GM18526 (cell line): ENCODE results near the gene CLCN4.

ENCODE experiments used
- POLR2A ChIP-seq: IDR thresholded peaks from 3 replicates; pipeline ENCODE4 v1.6.1; 2011; ENCODE audit not compliant: insufficient read length; ENCODE audit errors: extremely low read depth

CLCN4 gene

GRCh38 chrX:10121787-10122186 is 35.0 kb upstream of the CLCN4 start:
- no peak for TF ChIP-seq POLR2A

DNA sequence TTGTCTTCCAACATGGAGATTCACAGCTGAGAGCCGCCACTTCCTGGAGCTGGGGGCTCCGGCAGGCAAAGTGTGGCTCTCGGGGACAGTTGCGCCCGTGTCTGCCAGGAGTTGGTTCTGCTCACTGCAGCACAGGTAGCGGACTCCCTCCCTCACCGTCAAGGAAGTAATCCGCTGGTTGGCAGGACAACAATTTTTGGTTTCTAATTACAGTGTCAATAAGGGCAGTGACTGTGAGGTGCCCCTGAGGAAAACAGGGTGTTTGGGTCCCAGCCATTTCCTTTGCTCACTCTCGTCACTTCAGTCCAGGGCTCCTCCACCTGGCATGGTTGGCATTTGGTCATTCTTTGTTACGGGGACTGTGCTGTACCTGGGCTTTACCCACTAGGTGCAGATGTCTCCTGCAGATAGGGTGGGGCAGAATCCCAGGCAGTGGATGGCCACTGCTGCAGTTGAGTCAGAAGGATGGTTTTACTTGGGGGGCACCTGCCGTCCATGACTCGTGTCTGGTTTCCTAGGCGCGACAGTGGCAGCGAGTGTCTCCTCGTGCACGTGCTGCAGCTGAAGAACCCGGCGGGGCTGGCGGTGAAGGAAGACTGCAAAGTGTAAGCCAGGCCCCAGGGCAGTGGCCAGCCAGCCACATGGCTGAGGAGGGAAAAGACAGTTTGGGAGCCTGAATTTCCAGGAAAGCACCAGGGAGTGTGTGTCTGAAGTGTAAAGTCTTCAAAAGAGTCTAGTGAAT is 32.1 kb upstream of the CLCN4 start:
- TF ChIP-seq POLR2A: no peak

- no peak for TF ChIP-seq POLR2A
Measured at GRCh38 chrX:10125248-10125615, 31.5 kb upstream of the CLCN4 start.

DNA sequence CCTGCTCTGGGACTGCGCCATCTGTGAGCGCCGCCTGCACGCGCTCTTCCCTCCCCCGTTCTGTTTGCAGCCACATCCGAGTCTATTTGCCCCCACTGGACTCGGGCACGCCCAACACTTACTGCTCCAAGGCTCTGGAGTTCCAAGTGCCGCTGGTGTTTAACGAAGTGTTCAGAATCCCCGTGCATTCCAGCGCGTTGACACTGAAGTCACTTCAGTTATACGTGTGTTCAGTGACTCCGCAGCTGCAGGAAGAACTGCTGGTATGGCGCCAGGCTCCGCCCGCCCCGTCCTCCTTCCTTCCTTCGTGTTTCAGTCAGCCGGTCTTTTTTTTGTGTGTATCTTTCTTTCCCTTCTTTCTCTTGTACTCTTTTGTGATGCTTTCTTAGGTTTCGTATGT is 30.7 kb upstream of the CLCN4 start:
- TF ChIP-seq POLR2A: no peak

DNA sequence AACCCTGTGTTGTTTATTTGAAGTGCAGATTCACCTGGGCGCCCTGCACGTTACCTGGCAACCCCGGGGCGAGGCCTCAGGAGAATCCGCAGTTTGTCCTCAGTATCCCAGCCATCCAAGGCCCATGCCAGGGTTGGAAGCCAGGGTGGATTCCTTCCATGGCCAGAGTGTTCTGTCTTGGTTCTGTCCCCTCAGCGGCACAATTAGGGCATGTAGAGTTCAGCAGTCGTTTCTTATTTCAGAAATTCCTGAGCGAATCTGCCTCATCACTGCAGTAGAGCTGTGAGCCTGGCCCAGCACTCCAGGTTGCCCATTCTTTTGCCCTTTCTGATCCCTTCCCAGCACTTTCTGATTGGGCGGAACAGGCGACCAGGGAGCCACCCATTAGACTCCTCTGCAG is 29.9 kb upstream of the CLCN4 start:
- TF ChIP-seq POLR2A: no peak

- no peak for TF ChIP-seq POLR2A
Measured at GRCh38 chrX:10128386-10128785, 28.4 kb upstream of the CLCN4 start.

DNA sequence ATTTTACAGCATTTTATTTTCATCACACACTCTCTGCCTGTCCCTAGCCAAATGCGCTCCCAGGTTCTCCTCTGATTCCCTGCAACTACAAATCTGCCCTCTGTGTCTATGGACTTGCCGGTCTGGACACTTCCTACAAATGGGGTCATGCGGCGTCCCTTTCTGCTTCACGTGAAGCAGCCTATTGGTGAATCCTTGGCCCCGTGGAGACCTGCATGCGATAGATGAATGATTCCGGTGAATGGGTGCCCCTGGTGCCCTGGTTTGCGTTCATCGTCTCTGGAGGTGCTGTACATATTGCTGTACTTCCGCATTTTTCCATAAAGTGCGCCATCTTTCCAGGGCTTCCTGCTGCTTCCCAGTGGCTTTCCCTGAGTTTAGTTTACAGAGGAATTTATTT is 27.5 kb upstream of the CLCN4 start:
- no peak for TF ChIP-seq POLR2A

GRCh38 chrX:10130354-10130753 is 26.4 kb upstream of the CLCN4 start:
- no peak for TF ChIP-seq POLR2A

DNA sequence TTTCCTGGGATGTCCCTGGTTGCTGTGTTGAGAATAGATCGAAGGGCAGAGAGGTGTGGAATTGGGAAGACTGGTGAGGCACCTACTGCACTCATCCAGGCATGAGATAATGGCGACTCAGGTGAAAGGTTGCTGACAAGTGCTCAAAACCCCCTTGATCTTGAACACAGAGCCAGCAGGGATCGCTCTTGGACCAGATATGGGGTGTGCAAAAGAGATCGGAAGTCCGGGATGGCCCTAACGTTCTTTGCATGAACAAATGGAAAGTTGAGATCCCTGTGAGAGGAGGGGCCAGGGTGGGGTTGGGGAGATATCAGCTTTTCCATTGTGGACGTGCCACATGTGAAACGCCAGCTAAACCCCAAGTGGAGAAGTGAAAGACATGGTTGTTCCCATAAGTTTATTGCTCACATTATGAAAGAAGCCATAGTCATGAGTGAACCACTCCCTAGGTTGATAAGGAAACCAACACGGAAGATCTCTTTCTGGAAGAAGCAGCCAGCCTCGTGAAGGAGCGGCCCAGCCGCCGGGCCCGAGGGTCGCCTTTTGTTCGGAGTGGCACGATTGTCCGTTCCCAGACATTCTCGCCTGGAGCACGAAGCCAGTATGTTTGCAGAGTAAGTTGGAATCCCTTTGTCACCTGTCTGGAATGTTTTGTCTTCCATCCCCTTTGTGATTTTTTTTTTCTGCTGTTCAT is 22.6 kb upstream of the CLCN4 start:
- TF ChIP-seq POLR2A: no peak

DNA sequence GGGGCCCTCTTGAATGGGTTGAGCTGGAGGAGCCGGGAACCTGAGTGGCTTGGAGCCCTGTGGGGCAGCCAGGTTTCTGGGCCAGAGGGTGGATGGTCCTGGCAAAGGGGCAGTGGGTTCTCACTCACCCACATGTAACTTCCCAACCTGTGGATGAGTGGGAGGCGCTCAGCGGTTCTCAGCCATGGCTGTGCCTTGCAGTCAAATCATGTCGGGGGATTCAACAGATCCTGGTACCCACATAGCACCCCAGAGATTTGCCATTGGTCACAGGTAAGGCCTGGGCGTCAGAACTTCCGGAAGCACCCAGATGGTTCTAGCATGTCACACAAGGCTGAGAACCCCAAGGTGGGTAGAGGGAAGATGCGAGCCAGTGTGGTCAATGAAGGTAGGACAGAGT is 21.9 kb upstream of the CLCN4 start:
- TF ChIP-seq POLR2A: no peak

DNA sequence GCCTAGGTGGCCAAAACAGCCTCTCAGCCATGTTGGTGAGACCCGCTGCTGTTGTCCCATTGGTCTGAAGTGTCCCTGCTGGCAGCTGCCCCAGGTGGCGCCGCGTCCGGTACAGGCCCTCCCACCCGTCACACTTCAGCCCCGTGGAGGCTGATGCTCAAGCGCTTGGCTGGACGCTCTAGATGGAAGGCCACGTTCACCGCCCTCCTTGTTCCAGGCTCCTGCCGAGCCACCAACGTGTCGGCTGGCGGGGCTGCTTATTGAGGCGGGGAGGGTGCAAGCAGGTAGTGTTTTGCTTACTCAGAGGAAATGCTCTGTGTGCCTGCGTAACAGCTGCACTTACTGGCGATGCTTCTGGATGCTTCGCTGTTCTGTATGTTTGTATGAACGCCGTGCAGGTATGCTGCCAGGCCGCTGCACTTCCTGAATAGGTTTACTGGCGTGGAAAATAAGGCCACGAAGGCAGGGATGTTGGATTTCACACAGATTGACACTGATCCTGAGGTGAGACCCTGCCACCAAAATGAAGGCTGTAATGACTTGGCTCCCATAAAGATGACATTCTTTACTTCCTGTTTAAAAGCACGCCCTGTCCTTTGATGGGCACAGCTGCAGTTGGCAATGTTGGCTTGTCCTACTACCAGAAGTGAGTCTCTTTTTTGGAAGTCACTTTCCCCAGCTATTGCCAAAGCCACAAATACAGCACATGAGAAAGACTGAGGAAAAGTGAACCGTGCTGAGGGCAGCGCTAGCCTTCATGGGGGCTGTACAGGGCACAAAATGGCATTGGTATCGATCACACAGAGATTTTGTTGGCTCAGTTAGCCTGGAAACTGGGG is 21.0 kb upstream of the CLCN4 start:
- no peak for TF ChIP-seq POLR2A

DNA sequence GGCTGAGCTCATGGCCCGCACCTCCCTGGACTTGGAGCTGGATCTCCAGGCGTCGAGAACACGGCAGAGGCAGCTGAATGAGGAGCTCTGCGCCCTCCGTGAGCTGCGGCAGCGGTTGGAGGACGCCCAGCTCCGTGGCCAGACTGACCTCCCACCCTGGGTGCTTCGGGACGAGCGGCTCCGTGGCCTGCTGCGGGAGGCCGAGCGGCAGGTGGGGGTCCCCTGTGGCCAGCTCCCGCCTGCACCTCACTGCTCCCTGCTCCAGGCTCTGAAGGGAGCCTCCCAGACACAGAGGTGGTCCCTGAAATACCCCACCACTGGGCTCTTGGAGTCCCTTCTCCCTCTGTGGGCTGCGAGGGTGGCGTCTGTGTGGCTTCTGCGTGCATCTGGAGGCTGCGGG is 18.0 kb upstream of the CLCN4 start:
- no peak for TF ChIP-seq POLR2A

GRCh38 chrX:10140264-10140663 is 16.5 kb upstream of the CLCN4 start:
- TF ChIP-seq POLR2A: no peak

GRCh38 chrX:10142041-10142599 is 14.7 kb upstream of the CLCN4 start:
- no peak for TF ChIP-seq POLR2A

DNA sequence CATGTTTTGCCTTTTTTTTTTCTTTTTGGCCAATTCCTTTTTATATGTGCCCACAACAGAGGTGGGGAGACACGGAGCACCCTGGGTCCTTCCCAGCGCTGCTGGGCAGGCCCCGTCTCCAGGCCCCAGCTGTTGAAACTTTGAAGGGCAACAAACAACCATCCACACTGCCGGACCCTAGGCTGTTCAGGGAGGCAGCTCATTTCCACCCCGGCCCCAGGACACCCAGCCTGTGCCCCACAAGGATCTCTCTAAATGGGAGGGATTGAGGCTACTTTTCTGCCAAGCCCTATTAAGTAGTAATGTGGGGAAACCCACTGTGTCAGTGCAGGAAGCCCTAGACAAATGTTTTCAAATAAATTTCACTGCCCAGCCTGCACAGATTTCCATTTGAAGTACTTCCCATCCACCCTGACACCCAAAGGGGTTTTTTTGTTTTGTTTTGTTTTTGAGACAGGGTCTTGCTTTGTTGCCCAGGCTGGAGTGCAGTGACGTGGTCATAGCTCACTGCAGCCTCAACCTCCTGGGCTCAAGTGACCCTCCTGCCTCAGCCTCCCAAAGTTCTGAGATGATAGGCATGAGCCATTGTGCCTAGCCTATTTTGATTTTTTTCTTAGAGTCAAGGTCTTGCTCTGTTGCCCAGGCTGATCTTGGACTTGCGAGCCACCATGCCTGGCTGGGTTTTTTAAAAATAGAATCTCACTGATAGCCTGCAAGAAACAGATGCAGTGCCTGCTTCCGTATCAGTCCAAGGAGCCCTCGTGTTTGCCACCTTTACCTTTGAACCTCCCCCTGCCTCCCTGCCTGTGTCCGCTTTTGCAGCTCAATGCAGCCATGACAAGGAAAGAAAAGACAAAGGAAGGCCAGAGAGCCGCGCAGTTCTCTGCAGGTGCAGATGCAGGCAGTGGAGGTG is 13.4 kb upstream of the CLCN4 start:
- no peak for TF ChIP-seq POLR2A

DNA sequence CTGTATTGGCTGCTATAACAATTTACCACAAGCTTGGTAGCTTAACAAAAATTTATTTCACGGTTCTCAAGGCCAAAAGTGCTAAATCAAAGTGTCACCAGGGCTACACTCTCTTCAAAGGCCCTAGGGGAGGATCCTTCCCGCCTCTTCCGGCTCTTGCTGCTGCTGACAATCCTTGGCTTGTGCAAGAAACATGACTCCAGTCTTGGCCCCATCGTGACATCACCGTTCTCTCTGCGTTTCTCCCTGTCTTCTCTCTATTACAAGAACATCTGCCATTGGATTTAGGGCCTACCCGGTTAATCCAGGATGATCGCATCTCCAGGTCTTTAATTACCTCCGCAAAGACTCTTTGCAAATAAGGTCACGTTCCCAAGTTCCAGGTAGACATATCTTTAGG is 10.4 kb upstream of the CLCN4 start:
- no peak for TF ChIP-seq POLR2A
